SJSA1 (cell line): Measurements from ENCODE around the gene AK5. TPM values are rescaled to one million over a fixed set of nuclear protein-coding genes. Genes with fewer than 3 reads are reported as not detected.
A peak's percentile ranks its signal among the peaks of the same experiment; 100 is the strongest.
"Not testable (repeated sequence)": the region's sequence is repeated elsewhere in the genome, so short reads cannot be mapped to it uniquely, and the experiment has no call there.

Experiments
- DNase-seq, 2 experiments: peaks; one replicate each; pipeline ENCODE4 v3.0.0-alpha.2; 2015 to 2020; ENCODE audit warnings: low spot score in 2 of 2, low read depth in 1 of 2
- H3K27ac ChIP-seq: fragments of 250-450 bp; sonication (Bioruptor Pico); 2 replicates; pipeline ENCODE4 v1.5.1; 2020; ENCODE audit warnings: mild to moderate bottlenecking, moderate library complexity
- H3K27me3 ChIP-seq: fragments of 250-450 bp; sonication (Bioruptor Pico); replicated peaks from 2 replicates; pipeline ENCODE4 v1.5.1; 2020; ENCODE audit warnings: mild to moderate bottlenecking, moderate library complexity
- H3K36me3 ChIP-seq: fragments of 250-450 bp; sonication (Bioruptor Pico); 2 replicates; pipeline ENCODE4 v1.5.1; 2020; ENCODE audit warnings: mild to moderate bottlenecking
- H3K4me1 ChIP-seq: fragments of 250-450 bp; sonication (Bioruptor Pico); replicated peaks from 2 replicates; pipeline ENCODE4 v1.6.1; 2021; ENCODE audit warnings: mild to moderate bottlenecking
- H3K4me3 ChIP-seq: fragments of 250-450 bp; sonication (Bioruptor Pico); 2 replicates; pipeline ENCODE4 v1.5.1; 2020; ENCODE audit warnings: mild to moderate bottlenecking
- H3K9me3 ChIP-seq: fragments of 250-450 bp; sonication (Bioruptor Pico); replicated peaks from 2 replicates; pipeline ENCODE4 v1.5.1; 2020; ENCODE audit warnings: mild to moderate bottlenecking
- total RNA-seq: library from RNA; depleted of rRNA; stranded (reverse); fragments of >200 nt; shearing (Covaris generic); gene quantifications from 2 replicates; pipeline ENCODE4 v1.2.3, GENCODE V29; 2014

AK5 gene
- total RNA-seq, 1 experiment from 2014 or later, result 1.4 TPM

DNA sequence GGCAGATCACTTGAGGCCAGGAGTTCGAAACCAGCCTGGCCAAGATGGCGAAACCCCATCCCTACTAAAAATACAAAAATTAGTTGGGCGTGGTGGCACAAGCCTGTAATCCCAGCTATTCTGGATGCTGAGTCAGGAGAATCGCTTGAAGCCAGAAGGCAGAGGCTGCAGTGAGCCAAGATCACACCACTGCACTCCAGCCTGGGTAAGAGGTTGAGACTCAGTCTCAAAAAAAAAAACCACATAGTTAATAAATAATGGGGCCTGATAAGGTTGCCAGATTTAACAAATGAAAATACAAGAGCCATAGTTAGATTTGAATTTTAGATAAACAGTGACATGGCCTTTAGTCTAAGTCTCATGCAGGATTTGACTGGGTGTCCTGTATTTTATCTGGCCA is 225.0 kb downstream of the AK5 start:
- H3K27ac ChIP-seq, result no peak overlapping the region
- no peaks in the 10 kb centered on the region for H3K36me3 ChIP-seq

GRCh38 chr1:77509051-77509492 is 227.3 kb downstream of the AK5 start:
- H3K4me1 ChIP-seq, result peaks cover 27% of the 10 kb centered on the region
- DNase-seq, result no peak

More for the DNA sequence above, 225.0 kb downstream of the AK5 start:
- H3K9me3 ChIP-seq, result no peaks in the 10 kb centered on the region
- peaks cover 9% of the 10 kb centered on the region for H3K4me1 ChIP-seq
- DNase-seq, result no peak
- no peaks in the 10 kb centered on the region for H3K27me3 ChIP-seq
- H3K4me3 ChIP-seq, result no peak overlapping the region

GRCh38 chr1:77509898-77510297 is 228.1 kb downstream of the AK5 start:
- Histone ChIP-seq H3K36me3 (no peaks in the 10 kb centered on the region), H3K9me3 (no peaks in the 10 kb centered on the region), H3K4me1 (peaks cover 36% of the 10 kb centered on the region), H3K27ac (0 out of 2 replicates have a peak overlapping the region, but pooled peaks have one; percentile 98), H3K27me3 (no peaks in the 10 kb centered on the region), H3K4me3 (no peak overlapping the region)
- DNase-seq, result no peak

More at GRCh38 chr1:77509051-77509492, 227.3 kb downstream of the AK5 start:
- no peaks in the 10 kb centered on the region for H3K9me3 ChIP-seq
- H3K27me3 ChIP-seq, result no peaks in the 10 kb centered on the region
- no peak overlapping the region for H3K4me3 ChIP-seq
- no peak overlapping the region for H3K27ac ChIP-seq
- H3K36me3 ChIP-seq, result no peaks in the 10 kb centered on the region

GRCh38 chr1:77511440-77511840 is 229.6 kb downstream of the AK5 start:
- DNase-seq, result peak in 1 of 2 experiments; percentile 74
- peak overlapping the region; percentile 98 for H3K27ac ChIP-seq
- peaks cover 48% of the 10 kb centered on the region for H3K4me1 ChIP-seq
- H3K36me3 ChIP-seq, result no peaks in the 10 kb centered on the region
- H3K4me3 ChIP-seq, result no peak overlapping the region
- no peaks in the 10 kb centered on the region for H3K27me3 ChIP-seq
- no peaks in the 10 kb centered on the region for H3K9me3 ChIP-seq

- not testable (repeated sequence) for H3K27me3 ChIP-seq, H3K9me3 ChIP-seq, DNase-seq, H3K36me3 ChIP-seq, H3K4me3 ChIP-seq
- H3K27ac ChIP-seq, result peak overlapping the region; percentile 98; the same call in 1 of the 2 replicates
- H3K4me1 ChIP-seq, result peaks cover 48% of the 10 kb centered on the region
These were observed 230.8 kb downstream of the AK5 start for GRCh38 chr1:77512650-77513049.

- Histone ChIP-seq H3K4me1 (peaks cover 48% of the 10 kb centered on the region), H3K4me3 (no peak overlapping the region), H3K9me3 (no peaks in the 10 kb centered on the region), H3K27me3 (no peaks in the 10 kb centered on the region), H3K27ac (peak overlapping the region; percentile 98), H3K36me3 (no peaks in the 10 kb centered on the region)
- peak; percentile 83 to 88 for DNase-seq
These were observed 232.3 kb downstream of the AK5 start for GRCh38 chr1:77513839-77514763.

- Histone ChIP-seq H3K4me3 (no peak overlapping the region), H3K27ac (peak overlapping the region; percentile 98), H3K9me3 (no peaks in the 10 kb centered on the region), H3K4me1 (peaks cover 48% of the 10 kb centered on the region), H3K36me3 (no peaks in the 10 kb centered on the region), H3K27me3 (no peaks in the 10 kb centered on the region)
- DNase-seq, result peak; percentile 78 to 79
These were observed 233.3 kb downstream of the AK5 start for GRCh38 chr1:77514921-77515776.

DNA sequence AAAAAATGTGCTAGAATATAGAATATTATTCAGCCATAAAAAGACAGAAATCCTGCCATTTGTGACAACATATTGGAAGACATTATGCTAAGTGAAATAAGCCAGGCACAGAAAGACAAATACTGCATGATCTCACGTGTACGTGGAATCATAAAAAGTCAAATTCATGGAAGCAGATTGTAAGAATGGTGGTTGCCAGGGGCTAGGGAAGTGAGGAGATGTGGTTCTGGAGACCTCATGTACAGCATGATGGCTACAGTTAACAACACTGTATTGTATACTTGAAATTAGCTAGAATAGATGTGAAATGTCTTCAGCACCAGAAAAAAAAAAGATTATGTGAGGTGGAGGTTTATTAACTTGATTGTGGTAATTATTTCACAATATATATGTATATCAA is 234.3 kb downstream of the AK5 start:
- peaks cover 46% of the 10 kb centered on the region for H3K4me1 ChIP-seq
- no peaks in the 10 kb centered on the region for H3K36me3 ChIP-seq
- DNase-seq, result no peak
- no peak overlapping the region for H3K4me3 ChIP-seq
- H3K27ac ChIP-seq, result no peak overlapping the region
- H3K9me3 ChIP-seq, result no peaks in the 10 kb centered on the region
- H3K27me3 ChIP-seq, result no peaks in the 10 kb centered on the region

- no peak for DNase-seq
- H3K4me3 ChIP-seq, result no peak overlapping the region
- H3K9me3 ChIP-seq, result 0 out of 2 replicates have a peak, but pooled peaks cover 4% of the 10 kb centered on the region
- no peaks in the 10 kb centered on the region for H3K27me3 ChIP-seq
- H3K4me1 ChIP-seq, result no peaks in the 10 kb centered on the region
- no peak overlapping the region for H3K27ac ChIP-seq
- no peaks in the 10 kb centered on the region for H3K36me3 ChIP-seq
These were observed 242.2 kb downstream of the AK5 start for GRCh38 chr1:77524038-77524437.

- H3K4me1 ChIP-seq, result peaks cover 12% of the 10 kb centered on the region
- not testable (repeated sequence) for DNase-seq, H3K9me3 ChIP-seq, H3K27ac ChIP-seq, H3K4me3 ChIP-seq, H3K27me3 ChIP-seq, H3K36me3 ChIP-seq
These were observed 249.3 kb downstream of the AK5 start for GRCh38 chr1:77531149-77531548.

GRCh38 chr1:77531596-77532280 is 249.9 kb downstream of the AK5 start:
- H3K9me3 ChIP-seq, H3K27me3 ChIP-seq, H3K27ac ChIP-seq, H3K36me3 ChIP-seq, H3K4me3 ChIP-seq, DNase-seq: not testable (repeated sequence)
- peaks cover 18% of the 10 kb centered on the region for H3K4me1 ChIP-seq

GRCh38 chr1:77532641-77533040 is 250.8 kb downstream of the AK5 start:
- Histone ChIP-seq H3K4me3 (no peak overlapping the region), H3K27me3 (no peaks in the 10 kb centered on the region), H3K36me3 (no peaks in the 10 kb centered on the region), H3K9me3 (0 out of 2 replicates have a peak, but pooled peaks cover 4% of the 10 kb centered on the region), H3K27ac (no peak overlapping the region), H3K4me1 (peaks cover 27% of the 10 kb centered on the region)
- DNase-seq, result no peak

- no peak overlapping the region for H3K4me3 ChIP-seq
- H3K4me1 ChIP-seq, result peaks cover 35% of the 10 kb centered on the region
- DNase-seq, result peak in 1 of 2 experiments; percentile 57
- H3K27ac ChIP-seq, result 0 out of 2 replicates have a peak overlapping the region, but pooled peaks have one; percentile 3
- H3K27me3 ChIP-seq, result no peaks in the 10 kb centered on the region
- no peaks in the 10 kb centered on the region for H3K9me3 ChIP-seq
- no peaks in the 10 kb centered on the region for H3K36me3 ChIP-seq
These were observed 252.0 kb downstream of the AK5 start for GRCh38 chr1:77533660-77534305.
